Muscle of leg (tissue), 11 donors: ENCODE results near the gene C4B. TPM values are rescaled to one million over a fixed set of nuclear protein-coding genes. Genes with fewer than 3 reads are reported as not detected.
"Not testable (repeated sequence)": the region's sequence is repeated elsewhere in the genome, so short reads cannot be mapped to it uniquely, and the experiment has no call there.

Experiments
- DNase-seq: peaks from one replicate; pipeline ENCODE4 v3.0.0; 2013
- H3K27ac ChIP-seq: one replicate; pipeline ENCODE4 v1.5.1; 2013; ENCODE audit warnings: mild to moderate bottlenecking, low read length, control low read depth
- H3K27me3 ChIP-seq: one replicate; pipeline ENCODE4 v1.6.1; 2013; ENCODE audit warnings: low read length; ENCODE audit not compliant: control insufficient read depth, insufficient read depth
- H3K36me3 ChIP-seq: one replicate; pipeline ENCODE4 v1.6.1; 2013; ENCODE audit warnings: low read length; ENCODE audit not compliant: control insufficient read depth, insufficient read depth
- H3K4me1 ChIP-seq: one replicate; pipeline ENCODE4 v1.6.1; 2013; ENCODE audit warnings: low read length; ENCODE audit not compliant: control insufficient read depth, insufficient read depth
- H3K4me3 ChIP-seq: one replicate; pipeline ENCODE4 v1.5.1; 2013; ENCODE audit warnings: low read length, control low read depth
- H3K9me3 ChIP-seq: replicated peaks from 2 replicates; pipeline ENCODE4 v1.6.1; 2013; ENCODE audit warnings: low read depth, low read length; ENCODE audit not compliant: control insufficient read depth
- WGBS: methylation state at CpG from one replicate; pipeline ENCODE4 v1.1.5; 2013; ENCODE audit warnings: missing lambda C conversion rate; ENCODE audit not compliant: insufficient coverage; 5-methylcytosine and 5-hydroxymethylcytosine counted together
- polyA plus RNA-seq, 8 donors: library from polyadenylated mRNA; unstranded; fragments of 120-200 nt; gene quantifications; one replicate each; pipeline versions ENCODE4 v1.2.1 to v1.2.3, GENCODE V29; 2013; ENCODE audit warnings: inconsistent platforms in 1 of 8, low replicate concordance in 1 of 8; ENCODE audit not compliant: insufficient read length in 8 of 8, insufficient read depth in 1 of 8
- total RNA-seq: library from RNA; stranded (reverse); fragments of 120-200 nt; gene quantifications from one replicate; pipeline ENCODE4 v1.2.4, GENCODE V29; 2013

C4B gene
- total and polyA plus RNA-seq, 9 donors, result 9.5 to 32.1 (median 22.0) TPM

DNA sequence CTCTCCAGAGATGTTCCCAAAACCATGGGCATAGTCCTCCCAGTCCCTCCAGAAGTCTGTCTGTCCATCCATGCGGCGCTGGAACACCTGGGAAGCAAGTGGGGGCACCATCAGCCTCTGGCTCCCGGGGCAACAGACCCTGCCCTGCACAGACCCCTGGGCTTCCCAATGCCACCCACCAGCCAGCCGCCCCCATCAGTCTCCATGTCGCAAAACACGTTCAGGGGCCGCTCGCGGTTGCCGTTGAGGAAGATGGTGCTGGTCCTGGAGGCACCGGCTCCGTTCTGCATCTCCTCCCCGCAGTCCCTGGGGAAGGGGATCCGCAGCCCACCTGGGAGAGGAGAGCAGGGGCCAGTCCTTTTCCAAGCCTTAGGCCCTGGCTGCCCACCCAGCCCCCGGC lies 27.7 kb downstream of the C4B start:
- DNase-seq, H3K9me3 ChIP-seq, H3K4me3 ChIP-seq, H3K27ac ChIP-seq, H3K27me3 ChIP-seq, H3K36me3 ChIP-seq: not testable (repeated sequence)
- 83% methylated on average over 3 of the region's 15 CpGs for WGBS
- H3K4me1 ChIP-seq, result peaks cover 15% of the 10 kb centered on the region

DNA sequence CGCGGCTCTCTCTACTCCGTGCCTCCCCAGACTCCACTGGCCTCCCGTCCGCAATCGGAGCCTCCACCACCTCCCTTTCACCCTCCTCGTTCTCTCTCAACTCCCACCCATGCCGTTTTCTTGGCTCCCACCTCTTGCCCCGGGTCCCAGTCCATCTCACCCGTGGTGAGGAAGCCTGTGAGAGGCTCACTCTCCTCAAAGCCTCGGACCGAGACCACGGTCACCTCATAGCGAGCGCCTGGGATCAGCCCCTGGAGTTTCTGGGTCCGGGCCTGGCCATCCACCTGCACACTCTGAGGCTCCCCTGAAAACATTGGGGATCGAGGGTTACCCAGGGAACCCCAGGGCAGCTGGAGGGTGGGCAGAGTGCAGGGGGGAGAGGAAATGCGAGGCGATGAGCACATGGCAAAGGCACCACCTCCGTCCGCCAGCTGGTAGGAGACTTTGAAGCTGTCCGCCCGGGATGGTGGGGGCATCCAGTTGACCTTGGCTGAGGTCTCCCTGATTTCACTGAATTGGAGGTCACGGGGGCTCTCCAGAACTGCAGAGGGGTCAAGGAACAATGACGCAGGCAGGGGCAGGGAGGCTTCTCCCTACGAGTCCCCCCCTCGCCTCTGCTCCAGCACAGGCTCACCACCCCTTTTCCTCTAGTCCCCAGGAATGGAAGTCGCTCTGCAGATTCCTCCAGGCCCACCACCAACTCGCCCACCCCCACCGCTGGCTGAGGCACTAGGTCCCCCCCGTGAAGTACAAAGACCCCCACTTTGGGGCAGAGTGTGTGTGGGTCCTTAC lies 29.2 kb downstream of the C4B start:
- H3K27ac ChIP-seq, H3K4me3 ChIP-seq, DNase-seq, H3K9me3 ChIP-seq, H3K27me3 ChIP-seq: not testable (repeated sequence)
- Histone ChIP-seq H3K36me3 (peaks cover 19% of the 10 kb centered on the region), H3K4me1 (peaks cover 30% of the 10 kb centered on the region)
- 82% methylated on average over 8 of the region's 31 CpGs for WGBS

DNA sequence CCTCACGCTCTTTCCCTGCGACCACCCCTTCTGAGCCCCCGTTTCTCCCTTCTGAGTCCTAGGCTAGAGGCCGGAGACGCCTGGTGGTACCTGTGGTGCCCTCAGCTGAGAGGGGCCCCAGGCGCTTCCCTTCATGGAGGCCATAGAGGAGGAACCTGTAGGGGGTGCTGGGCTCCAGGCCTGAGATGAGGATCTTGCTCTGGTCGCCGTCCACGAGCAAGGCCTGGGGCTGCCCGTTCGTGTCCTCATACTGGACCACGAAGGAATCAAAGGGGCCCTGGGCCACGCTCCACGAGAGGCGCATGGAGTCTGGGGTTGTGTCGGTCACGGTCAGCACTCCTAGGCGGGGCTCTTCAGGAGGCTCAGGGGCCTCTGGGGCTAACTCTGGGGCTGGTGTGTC lies 30.3 kb downstream of the C4B start:
- not testable (repeated sequence) for H3K4me3 ChIP-seq, H3K9me3 ChIP-seq, H3K27ac ChIP-seq, DNase-seq, H3K27me3 ChIP-seq
- 89% methylated on average over 1 of the region's 18 CpGs for WGBS
- peaks cover 30% of the 10 kb centered on the region for H3K4me1 ChIP-seq
- H3K36me3 ChIP-seq, result peaks cover 22% of the 10 kb centered on the region

DNA sequence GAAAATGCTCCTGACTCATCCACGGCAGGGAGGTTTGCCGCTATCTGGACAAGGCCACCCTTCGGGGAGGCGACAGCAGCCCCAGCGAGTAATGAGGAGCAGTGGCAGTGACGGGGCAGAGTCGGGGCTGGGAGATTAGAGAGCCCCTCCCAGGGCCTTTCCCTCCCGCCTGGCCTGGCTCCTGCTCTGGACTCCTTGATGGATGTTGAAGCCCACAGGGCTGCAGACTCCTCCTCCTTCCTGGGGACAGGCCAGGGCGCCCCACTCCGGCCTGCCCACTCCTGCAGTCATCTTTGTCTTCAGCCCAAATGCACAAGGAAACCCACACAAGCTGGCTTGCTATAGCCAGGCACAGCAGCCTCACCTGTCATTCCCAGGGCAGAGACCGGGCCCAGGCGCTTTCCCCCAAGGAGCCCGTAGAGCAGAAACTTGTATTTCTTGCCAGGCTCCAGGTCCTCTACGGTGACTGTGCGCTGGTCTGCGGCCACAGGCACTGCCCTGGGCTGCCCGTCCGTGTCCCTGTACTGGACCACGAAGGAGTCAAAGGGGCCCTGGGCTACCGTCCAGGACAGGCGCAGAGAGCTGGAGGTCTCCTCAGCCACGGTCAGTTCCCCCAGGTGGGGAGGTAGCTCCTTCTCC lies 31.3 kb downstream of the C4B start:
- Histone ChIP-seq H3K27me3 (no peaks in the 10 kb centered on the region), H3K9me3 (no peaks in the 10 kb centered on the region), H3K4me1 (peaks cover 30% of the 10 kb centered on the region), H3K36me3 (peaks cover 25% of the 10 kb centered on the region), H3K27ac (peak overlapping the region; percentile 63), H3K4me3 (no peak overlapping the region)
- 41% methylated on average over 10 of the region's 22 CpGs for WGBS
- peak; percentile 25 for DNase-seq

DNA sequence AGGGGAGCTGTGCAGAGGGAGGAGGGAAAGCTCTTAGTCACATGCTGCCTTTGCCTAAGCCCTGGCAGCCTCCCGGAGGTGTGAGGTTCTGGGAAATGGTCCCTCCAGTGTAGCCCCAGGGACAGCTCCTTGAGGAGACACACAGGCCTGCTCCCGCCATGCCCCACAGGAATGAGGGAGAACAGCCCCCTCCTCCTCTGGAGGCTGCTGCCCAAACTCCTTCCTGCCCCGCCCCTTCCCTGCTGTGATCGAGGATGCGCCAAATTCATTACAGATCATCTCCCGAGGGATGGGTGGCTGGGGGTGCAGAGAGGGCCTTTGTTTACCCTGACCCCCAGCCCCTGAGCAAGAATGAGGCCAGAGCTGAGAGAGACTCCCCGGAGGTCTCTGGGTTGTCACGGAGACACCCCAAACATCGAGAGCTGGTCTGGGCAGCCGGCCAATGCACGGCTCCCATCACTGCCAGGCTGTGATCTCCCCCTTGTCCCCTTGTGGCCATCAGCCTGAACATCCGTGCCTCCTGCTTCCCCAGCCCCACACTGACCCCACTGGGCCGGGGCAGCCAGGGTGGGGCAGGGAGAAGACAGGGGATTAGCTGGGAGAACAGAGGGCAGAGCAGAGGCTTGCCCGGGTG lies 32.0 kb downstream of the C4B start:
- Histone ChIP-seq H3K4me3 (no peak overlapping the region), H3K27ac (peak overlapping the region; percentile 63), H3K36me3 (peaks cover 31% of the 10 kb centered on the region), H3K27me3 (no peaks in the 10 kb centered on the region), H3K4me1 (peaks cover 30% of the 10 kb centered on the region), H3K9me3 (no peaks in the 10 kb centered on the region)
- DNase-seq, result peak; percentile 69
- WGBS, result 26% methylated on average over 6 of the region's 14 CpGs

DNA sequence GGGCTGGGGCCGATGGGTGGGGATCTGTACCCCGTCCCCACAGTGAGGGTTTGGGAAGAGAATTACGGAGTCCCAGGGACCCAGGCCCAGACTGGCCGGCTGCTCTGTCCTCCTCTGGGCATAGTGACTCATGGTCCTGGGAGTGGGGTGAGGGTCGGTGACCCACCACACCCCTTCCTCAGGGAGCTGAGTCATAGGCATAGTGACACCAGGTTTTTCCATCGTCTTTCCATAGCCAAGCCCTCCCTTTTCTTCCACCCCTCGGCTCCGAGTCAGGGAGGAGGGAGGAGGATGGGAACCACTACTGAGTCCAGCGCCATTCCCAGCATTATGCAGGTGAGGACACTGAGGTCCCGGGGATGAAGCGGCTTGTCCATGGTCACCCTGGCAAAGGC lies 32.5 kb downstream of the C4B start:
- Histone ChIP-seq H3K36me3 (peaks cover 31% of the 10 kb centered on the region), H3K27me3 (no peaks in the 10 kb centered on the region), H3K4me3 (no peak overlapping the region), H3K9me3 (no peaks in the 10 kb centered on the region), H3K27ac (peak overlapping the region; percentile 63), H3K4me1 (peaks cover 30% of the 10 kb centered on the region)
- WGBS, result 40% methylated on average over 8 of the region's 11 CpGs
- DNase-seq, result peak; percentile 87

DNA sequence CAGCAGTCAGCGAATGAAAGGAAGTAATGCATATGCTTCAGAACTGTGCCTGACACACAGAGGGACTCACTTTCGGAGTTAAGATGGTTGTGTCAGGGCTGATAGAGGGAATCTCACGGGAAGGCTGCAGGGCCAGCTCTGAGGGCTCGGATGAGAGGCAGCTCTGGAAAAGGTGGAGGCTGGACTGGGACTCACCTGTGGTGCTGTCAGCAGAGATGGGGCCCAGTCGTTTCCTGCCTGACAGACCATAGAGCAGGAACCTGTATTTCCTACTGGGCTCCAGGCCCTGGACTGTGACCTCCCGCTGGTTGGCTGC lies 32.9 kb downstream of the C4B start:
- Histone ChIP-seq H3K4me3 (no peak overlapping the region), H3K9me3 (no peaks in the 10 kb centered on the region), H3K27ac (peak overlapping the region; percentile 63), H3K36me3 (peaks cover 31% of the 10 kb centered on the region), H3K27me3 (no peaks in the 10 kb centered on the region), H3K4me1 (peaks cover 30% of the 10 kb centered on the region)
- DNase-seq, result no peak
- WGBS, result 72% methylated on average over 6 of the region's 6 CpGs

DNA sequence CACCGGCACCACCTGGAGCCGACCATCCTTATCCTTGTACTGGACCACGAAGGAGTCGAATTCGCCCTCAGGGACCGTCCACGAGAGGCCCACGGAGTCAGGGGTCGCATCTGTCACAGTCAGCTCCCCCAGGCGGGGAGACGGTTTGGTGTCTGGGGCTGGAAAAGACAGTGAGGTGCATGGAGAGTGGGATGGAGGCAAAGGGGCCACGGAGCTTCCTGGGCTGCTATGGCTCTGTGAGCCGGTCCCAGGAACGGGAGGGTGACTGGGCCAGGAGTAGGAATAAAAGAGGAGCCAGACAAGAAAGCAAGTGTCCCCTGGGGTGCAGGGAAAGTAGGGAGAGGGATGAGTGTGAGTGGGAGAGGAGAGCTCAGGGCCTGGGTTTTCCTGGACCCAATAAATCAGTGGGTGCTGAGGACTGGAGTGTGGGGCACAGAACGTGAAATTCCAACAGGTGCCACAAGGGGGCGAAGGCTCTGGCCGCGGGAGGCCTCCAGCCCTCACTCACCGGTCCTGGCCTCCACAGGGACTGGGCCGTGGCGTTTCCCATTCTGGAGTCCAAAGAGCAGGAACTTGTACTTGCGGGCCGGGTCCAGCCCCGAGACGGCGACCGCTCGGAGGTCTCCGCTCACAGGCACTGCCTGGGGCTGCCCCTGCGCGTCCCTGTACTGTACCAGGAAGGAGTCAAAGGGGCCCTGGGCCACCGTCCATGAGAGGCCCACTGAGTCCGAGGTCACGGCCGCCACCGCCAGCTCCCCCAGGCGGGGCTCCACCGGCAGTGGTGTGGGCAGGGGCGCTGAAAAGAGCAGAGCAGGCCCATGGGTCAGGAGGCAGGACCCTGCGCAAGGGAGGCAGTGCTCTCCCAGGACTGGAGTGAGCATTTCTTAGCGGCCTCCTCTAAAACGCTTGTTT lies 33.5 kb downstream of the C4B start:
- Histone ChIP-seq H3K27ac (peak overlapping the region; percentile 63), H3K27me3 (no peaks in the 10 kb centered on the region), H3K9me3 (no peaks in the 10 kb centered on the region), H3K4me1 (peaks cover 30% of the 10 kb centered on the region), H3K4me3 (no peak overlapping the region), H3K36me3 (peaks cover 32% of the 10 kb centered on the region)
- 44% methylated on average over 42 of the region's 42 CpGs for WGBS
- DNase-seq, result peak; percentile 72

DNA sequence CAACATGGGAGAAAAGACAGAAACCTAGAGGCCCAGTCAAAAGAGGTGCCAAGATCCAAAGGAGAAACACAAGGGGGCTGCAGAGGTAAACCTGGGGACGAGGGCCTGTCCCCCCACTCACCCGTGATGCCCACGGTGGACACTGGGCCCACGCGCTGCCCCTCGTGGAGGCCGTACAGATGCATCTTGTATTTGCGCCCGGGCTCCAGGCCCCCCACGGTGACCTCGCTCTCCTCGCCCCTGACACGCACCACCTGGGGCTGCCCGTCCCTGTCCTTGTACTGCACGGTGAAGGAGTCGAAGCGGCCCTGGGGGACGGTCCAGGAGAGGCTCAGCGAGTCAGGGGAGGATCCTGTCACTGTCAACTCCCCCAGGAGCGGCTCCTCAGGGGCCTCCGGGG lies 34.6 kb downstream of the C4B start:
- Histone ChIP-seq H3K27ac (peak overlapping the region; percentile 29), H3K4me1 (peaks cover 30% of the 10 kb centered on the region), H3K36me3 (peaks cover 40% of the 10 kb centered on the region)
- H3K4me3 ChIP-seq, H3K9me3 ChIP-seq, DNase-seq, H3K27me3 ChIP-seq: not testable (repeated sequence)
- 94% methylated on average over 13 of the region's 21 CpGs for WGBS

DNA sequence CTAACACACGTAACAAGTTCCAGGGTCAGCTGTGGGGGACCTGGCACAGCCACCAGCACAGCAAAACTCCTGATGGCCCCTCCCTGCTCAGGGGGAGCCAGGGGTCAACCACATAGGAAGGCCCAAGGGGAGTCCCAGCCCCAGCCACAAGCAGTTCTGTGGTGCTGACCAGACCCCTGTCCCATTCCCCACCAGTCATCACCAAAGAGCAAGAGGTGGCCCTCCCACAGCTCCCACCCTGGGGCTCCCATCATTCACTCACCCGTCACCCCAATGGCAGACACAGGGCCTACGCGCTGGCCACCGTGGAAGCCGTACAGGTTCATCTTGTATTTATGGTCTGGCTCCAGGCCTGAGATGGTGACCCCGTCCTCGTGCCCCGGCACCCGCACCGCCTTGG lies 35.1 kb downstream of the C4B start:
- H3K9me3 ChIP-seq, H3K27me3 ChIP-seq, H3K4me3 ChIP-seq, H3K27ac ChIP-seq: not testable (repeated sequence)
- 33% methylated on average over 1 of the region's 11 CpGs for WGBS
- H3K36me3 ChIP-seq, result peaks cover 44% of the 10 kb centered on the region
- peak; percentile 5 for DNase-seq
- peaks cover 30% of the 10 kb centered on the region for H3K4me1 ChIP-seq
